Muscle layer of colon (tissue), 2 donors: Measurements from ENCODE around the gene ADAMTS20.

Experiments used
- H3K27ac ChIP-seq: one replicate; pipeline ENCODE4 v1.7.0; 2013; ENCODE audit warnings: low read depth, mild to moderate bottlenecking, low read length, moderate library complexity
- H3K27me3 ChIP-seq, 2 donors: one replicate each; pipeline ENCODE4 v1.7.0; 2013; ENCODE audit warnings: low read length in 2 of 2, mild to moderate bottlenecking in 2 of 2; ENCODE audit not compliant: insufficient read depth in 2 of 2, control insufficient read depth in 1 of 2
- H3K36me3 ChIP-seq: one replicate; pipeline ENCODE4 v1.7.0; 2013; ENCODE audit warnings: mild to moderate bottlenecking, low read length; ENCODE audit not compliant: insufficient read depth
- H3K4me1 ChIP-seq: one replicate; pipeline ENCODE4 v1.7.0; 2013; ENCODE audit warnings: mild to moderate bottlenecking, low read length; ENCODE audit not compliant: insufficient read depth
- H3K4me3 ChIP-seq, 2 donors: one replicate each; pipeline ENCODE4 v1.7.0; 2013; ENCODE audit warnings: low read length in 2 of 2, low read depth in 1 of 2, mild to moderate bottlenecking in 1 of 2, moderate library complexity in 1 of 2
- H3K9ac ChIP-seq: one replicate; pipeline ENCODE4 v1.7.0; 2013; ENCODE audit warnings: low read length
- H3K9me3 ChIP-seq: one replicate; pipeline ENCODE4 v1.7.0; 2013; ENCODE audit warnings: mild to moderate bottlenecking, low read length
- donor health status: abdominal sarcoma.
- donor health status: Adenocarcinoma of cecum.

ADAMTS20 gene

GRCh38 chr12:43416981-43417380 lies 135.0 kb downstream of the ADAMTS20 start:
- no peaks in the 10 kb centered on the region for H3K27me3 ChIP-seq
- H3K27ac ChIP-seq, result no peak overlapping the region
- H3K4me3 ChIP-seq, result no peak overlapping the region
- H3K36me3 ChIP-seq, result no peaks in the 10 kb centered on the region
- H3K4me1 ChIP-seq, result no peaks in the 10 kb centered on the region
- no peak overlapping the region for H3K9ac ChIP-seq
- no peaks in the 10 kb centered on the region for H3K9me3 ChIP-seq

GRCh38 chr12:43407816-43408645 lies 144.0 kb downstream of the ADAMTS20 start:
- H3K36me3 ChIP-seq, result no peaks in the 10 kb centered on the region
- no peaks in the 10 kb centered on the region for H3K27me3 ChIP-seq
- no peaks in the 10 kb centered on the region for H3K4me1 ChIP-seq
- no peak overlapping the region for H3K9ac ChIP-seq
- H3K4me3 ChIP-seq, result no peak overlapping the region
- no peaks in the 10 kb centered on the region for H3K9me3 ChIP-seq
- no peak overlapping the region for H3K27ac ChIP-seq

GRCh38 chr12:43406801-43407200 lies 145.2 kb downstream of the ADAMTS20 start:
- no peak overlapping the region for H3K27ac ChIP-seq
- H3K36me3 ChIP-seq, result no peaks in the 10 kb centered on the region
- H3K9ac ChIP-seq, result no peak overlapping the region
- H3K4me1 ChIP-seq, result no peaks in the 10 kb centered on the region
- H3K27me3 ChIP-seq, result no peaks in the 10 kb centered on the region
- H3K9me3 ChIP-seq, result no peaks in the 10 kb centered on the region
- H3K4me3 ChIP-seq, result no peak overlapping the region

- H3K27ac ChIP-seq, result no peak overlapping the region
- H3K9me3 ChIP-seq, result no peaks in the 10 kb centered on the region
- no peaks in the 10 kb centered on the region for H3K27me3 ChIP-seq
- no peak overlapping the region for H3K9ac ChIP-seq
- H3K36me3 ChIP-seq, result no peaks in the 10 kb centered on the region
- no peak overlapping the region for H3K4me3 ChIP-seq
- H3K4me1 ChIP-seq, result no peaks in the 10 kb centered on the region
Observed at GRCh38 chr12:43402436-43402835, 149.6 kb downstream of the ADAMTS20 start.

GRCh38 chr12:43401096-43401495 lies 150.9 kb downstream of the ADAMTS20 start:
- no peaks in the 10 kb centered on the region for H3K4me1 ChIP-seq
- H3K9ac ChIP-seq, result no peak overlapping the region

GRCh38 chr12:43396671-43397070 lies 155.3 kb downstream of the ADAMTS20 start:
- H3K4me1 ChIP-seq, result no peaks in the 10 kb centered on the region
- H3K27ac ChIP-seq, result no peak overlapping the region
- H3K9me3 ChIP-seq, result no peaks in the 10 kb centered on the region
- no peak overlapping the region for H3K4me3 ChIP-seq
- H3K9ac ChIP-seq, result no peak overlapping the region
- no peaks in the 10 kb centered on the region for H3K27me3 ChIP-seq
- H3K36me3 ChIP-seq, result no peaks in the 10 kb centered on the region

More at GRCh38 chr12:43401096-43401495, 150.9 kb downstream of the ADAMTS20 start:
- Histone ChIP-seq H3K9me3 (no peaks in the 10 kb centered on the region), H3K36me3 (no peaks in the 10 kb centered on the region), H3K27ac (no peak overlapping the region), H3K27me3 (no peaks in the 10 kb centered on the region), H3K4me3 (no peak overlapping the region)

GRCh38 chr12:43392116-43392515 lies 159.9 kb downstream of the ADAMTS20 start:
- no peaks in the 10 kb centered on the region for H3K36me3 ChIP-seq
- H3K9ac ChIP-seq, result no peak overlapping the region

GRCh38 chr12:43381879-43382278 lies 170.1 kb downstream of the ADAMTS20 start:
- Histone ChIP-seq H3K4me3 (no peak overlapping the region), H3K27ac (no peak overlapping the region), H3K9me3 (no peaks in the 10 kb centered on the region), H3K9ac (no peak overlapping the region), H3K27me3 (no peaks in the 10 kb centered on the region), H3K36me3 (no peaks in the 10 kb centered on the region), H3K4me1 (no peaks in the 10 kb centered on the region)

More at GRCh38 chr12:43392116-43392515, 159.9 kb downstream of the ADAMTS20 start:
- Histone ChIP-seq H3K4me3 (no peak overlapping the region), H3K27me3 (no peaks in the 10 kb centered on the region), H3K4me1 (no peaks in the 10 kb centered on the region), H3K9me3 (no peaks in the 10 kb centered on the region), H3K27ac (no peak overlapping the region)

- Histone ChIP-seq H3K27ac (no peak overlapping the region), H3K9me3 (no peaks in the 10 kb centered on the region), H3K4me3 (no peak overlapping the region), H3K4me1 (no peaks in the 10 kb centered on the region), H3K27me3 (no peaks in the 10 kb centered on the region), H3K36me3 (no peaks in the 10 kb centered on the region), H3K9ac (no peak overlapping the region)
Observed at GRCh38 chr12:43378448-43378847, 173.6 kb downstream of the ADAMTS20 start.

GRCh38 chr12:43370263-43370662 lies 181.7 kb downstream of the ADAMTS20 start:
- Histone ChIP-seq H3K27me3 (no peaks in the 10 kb centered on the region), H3K36me3 (no peaks in the 10 kb centered on the region), H3K4me3 (no peak overlapping the region), H3K9ac (no peak overlapping the region), H3K9me3 (no peaks in the 10 kb centered on the region), H3K4me1 (no peaks in the 10 kb centered on the region), H3K27ac (no peak overlapping the region)

- Histone ChIP-seq H3K27me3 (no peaks in the 10 kb centered on the region), H3K36me3 (no peaks in the 10 kb centered on the region), H3K4me1 (no peaks in the 10 kb centered on the region), H3K4me3 (no peak overlapping the region), H3K27ac (no peak overlapping the region), H3K9ac (no peak overlapping the region), H3K9me3 (no peaks in the 10 kb centered on the region)
Observed at GRCh38 chr12:43362910-43363694, 188.9 kb downstream of the ADAMTS20 start.
